A549 treated with CORT108297 at 1 μM for 4 hours (cell line): ENCODE measurements around the gene OXSR1. TPM values are rescaled to one million over a fixed set of nuclear protein-coding genes. Genes with fewer than 3 reads are reported as not detected.

Experiments used
- total RNA-seq: library from RNA; stranded (reverse); fragments of 200-300 nt; extraction: Qiagen RNA extraction; gene quantifications from 5 replicates; pipeline ENCODE4 v1.2.3, GENCODE V29; 2022

Gene OXSR1
- total RNA-seq, result 24.7 to 37.4 TPM (median 31.9 TPM) in 5 replicates

DNA sequence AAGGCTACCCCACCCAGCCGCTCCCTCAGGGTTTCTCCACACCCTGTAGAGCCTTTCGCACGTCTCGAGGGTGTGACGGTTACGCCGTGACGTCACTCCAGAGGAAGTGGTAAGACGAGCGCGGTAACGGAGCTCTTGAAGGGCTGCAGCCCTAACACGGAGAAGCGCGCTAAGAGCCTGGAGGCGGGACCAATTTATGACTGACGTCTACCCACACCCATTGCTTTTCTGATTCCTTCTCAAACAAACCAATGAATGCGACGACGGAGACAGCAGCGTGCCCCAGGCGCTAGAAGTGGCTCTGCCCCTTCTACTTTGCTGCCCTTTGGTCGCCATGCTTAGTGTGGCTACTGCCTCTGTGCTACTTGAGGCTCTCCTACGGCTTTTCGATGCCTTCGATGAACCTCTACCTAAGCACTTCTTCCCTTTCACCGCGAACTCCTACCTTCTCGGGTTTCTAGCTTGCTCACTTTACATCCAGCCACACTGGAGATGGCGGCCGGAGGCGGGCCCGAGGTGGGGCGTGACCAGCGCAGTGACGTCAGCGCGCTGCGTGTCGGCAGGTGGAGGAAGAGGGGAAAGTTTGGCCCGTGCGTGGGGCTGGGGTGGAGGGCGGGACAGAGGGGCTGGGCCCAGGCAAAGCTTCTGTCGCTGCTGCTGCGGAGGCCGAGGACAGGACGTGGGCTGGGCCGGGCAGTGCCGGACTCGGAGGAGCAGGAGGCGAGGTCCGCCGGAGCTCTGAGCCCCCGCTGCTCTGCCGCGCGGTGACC lies at the start of gene OXSR1:
Gene OXSR1 (plus strand): TSS at position 586 of the 770 bp plus-strand sequence. CDS start 340 bp downstream, outside the sequence.

DNA sequence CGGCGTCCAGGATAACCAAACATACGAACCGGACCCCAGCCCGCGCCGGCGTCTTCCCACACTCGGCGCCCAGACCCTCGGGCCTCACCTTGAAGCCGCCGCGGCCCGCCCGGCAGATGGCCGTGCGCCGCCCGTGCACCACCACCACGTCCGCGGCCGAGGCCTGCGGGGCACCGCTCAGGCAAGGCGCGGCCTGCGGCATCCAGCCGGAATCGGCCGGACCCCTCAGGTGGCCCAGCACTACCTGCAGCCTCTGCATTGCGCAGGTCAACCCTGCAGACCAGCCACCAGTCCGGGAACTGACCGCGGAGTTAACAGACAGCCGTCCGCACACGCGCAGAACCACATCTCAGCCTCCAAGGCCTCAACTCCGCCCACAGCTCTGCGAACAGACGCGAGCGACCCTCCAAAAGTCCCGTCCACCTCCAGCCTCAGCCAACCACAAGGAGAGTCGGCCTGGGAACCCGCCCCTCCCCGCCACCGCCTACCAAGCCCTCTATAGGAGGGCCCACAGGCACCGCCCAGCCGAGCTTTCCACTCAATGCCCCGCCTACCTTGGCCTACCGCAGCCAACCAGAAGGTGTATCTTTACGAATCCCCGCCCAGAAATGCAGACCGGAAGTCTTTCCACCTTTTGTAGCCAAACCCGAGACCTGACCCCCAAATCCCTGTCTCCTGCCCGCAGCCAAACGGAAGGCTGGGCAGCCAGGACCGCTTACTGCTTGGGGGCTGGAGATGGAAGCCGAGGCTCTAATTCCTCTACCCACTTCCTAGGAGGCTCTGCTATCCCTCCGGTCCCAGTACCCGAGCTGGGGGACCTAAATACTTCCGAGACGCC lies 28.3 kb upstream of the OXSR1 start, which contains the start of gene ACAA1:
Gene ACAA1 (minus strand): TSS at position 351 of the 838 bp plus-strand sequence. CDS start 92 bp downstream, at position 259.

GRCh38 chr3:38138349-38139190 lies 26.8 kb upstream of the OXSR1 start, which contains the start of gene MYD88:
Gene MYD88, plus strand, starts transcription at chr3:38138661. Its CDS starts 40 bp downstream, at chr3:38138701.

DNA sequence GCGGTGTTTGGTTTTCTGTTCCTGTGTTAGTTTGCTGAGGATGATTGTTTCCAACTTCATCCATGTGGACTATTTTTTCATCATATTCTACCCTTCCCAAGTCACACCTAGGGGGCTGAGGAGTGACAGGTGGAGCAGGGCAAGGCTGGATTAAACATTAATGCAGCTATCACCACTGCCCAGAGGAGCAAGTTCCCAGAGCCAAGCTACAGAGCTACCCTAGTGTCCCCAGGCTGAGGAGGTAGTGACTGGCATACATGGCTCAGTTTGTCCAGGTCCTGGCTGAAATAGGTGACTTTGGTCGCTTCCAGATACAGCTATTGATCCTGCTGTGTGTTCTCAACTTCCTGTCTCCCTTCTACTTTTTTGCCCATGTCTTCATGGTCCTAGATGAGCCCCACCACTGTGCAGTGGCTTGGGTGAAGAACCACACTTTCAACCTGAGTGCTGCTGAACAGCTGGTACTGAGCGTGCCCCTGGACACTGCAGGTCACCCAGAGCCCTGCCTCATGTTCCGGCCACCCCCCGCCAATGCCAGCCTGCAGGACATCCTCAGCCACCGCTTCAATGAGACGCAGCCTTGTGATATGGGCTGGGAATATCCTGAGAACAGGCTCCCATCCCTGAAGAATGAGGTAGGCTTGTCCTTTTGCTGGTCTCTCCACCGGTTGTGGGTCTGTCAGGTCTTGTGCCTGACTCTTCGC lies 100.4 kb downstream of the OXSR1 start, which contains the start of gene SLC22A13:
Gene SLC22A13 (plus strand): TSS at position 209 of the 704 bp plus-strand sequence. CDS start 49 bp downstream, at position 258.

DNA sequence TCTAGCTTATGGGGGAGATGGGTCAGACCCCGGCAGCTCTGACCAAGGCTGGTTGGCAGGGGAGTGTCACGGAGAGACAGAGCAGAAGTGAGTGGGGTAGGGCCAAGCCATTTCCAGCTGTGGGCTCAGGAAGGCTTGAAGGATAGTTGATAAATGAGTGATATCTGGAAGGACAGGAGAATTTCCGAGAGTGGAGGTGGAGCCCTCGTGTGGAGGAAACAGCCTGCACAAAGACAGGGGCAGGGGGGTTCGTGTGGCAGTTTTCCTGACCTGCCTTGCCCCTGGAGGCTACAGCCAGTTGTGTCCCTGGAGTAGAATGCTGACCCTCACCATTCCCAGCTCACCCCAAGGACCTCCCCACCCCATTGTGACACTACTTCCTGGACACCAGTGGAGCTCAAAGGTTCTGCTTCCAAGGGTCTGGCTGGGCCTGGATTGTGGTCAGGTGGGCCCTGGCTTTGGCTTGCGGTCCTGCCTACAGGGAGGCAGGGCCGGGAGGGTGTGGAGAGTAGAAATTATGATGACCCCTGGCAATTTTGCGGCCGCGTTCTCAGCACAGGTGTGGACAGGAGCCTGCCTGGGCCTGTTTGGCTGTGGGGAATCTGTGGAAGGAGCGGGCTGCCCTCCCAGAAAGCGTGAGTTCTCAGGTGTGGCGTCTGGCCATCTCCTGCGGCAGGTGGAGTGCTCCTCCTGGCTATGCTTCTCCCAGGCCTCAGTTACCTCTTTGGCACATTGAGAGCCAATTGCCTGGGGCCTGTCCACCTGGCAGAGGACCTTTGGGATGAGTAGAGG lies 116.8 kb downstream of the OXSR1 start, which contains the start of gene SLC22A14:
Gene SLC22A14 (plus strand): TSS at position 400 of the 792 bp plus-strand sequence. CDS start 23,733 bp downstream, outside the sequence.

Other genes starting within 250 kb of the OXSR1 start
- gene VILL, start 174.8 kb upstream of the OXSR1 start, total RNA-seq, result 0.12 to 0.18 TPM (median 0.16 TPM) in 5 replicates
- gene PLCD1, start 135.9 kb upstream of the OXSR1 start, total RNA-seq, result 2.3 to 4.5 TPM (median 3.9 TPM) in 5 replicates
- 0.03 to 0.06 TPM (median 0.05 TPM) in 4 of 5 replicates, not detected in the other for gene DLEC1, start 126.3 kb upstream of the OXSR1 start, total RNA-seq
- 38.5 to 49.4 TPM (median 47.0 TPM) in 5 replicates for gene ACAA1, start 28.4 kb upstream of the OXSR1 start, total RNA-seq
- gene MYD88, start 26.9 kb upstream of the OXSR1 start, total RNA-seq, result 24.1 to 26.6 TPM (median 25.7 TPM) in 5 replicates
- 0.05 to 0.13 TPM (median 0.08 TPM) in 5 replicates for gene SLC22A13, start 100.3 kb downstream of the OXSR1 start, total RNA-seq
- gene SLC22A14, start 116.8 kb downstream of the OXSR1 start, total RNA-seq, result 0.03 to 0.07 TPM (median 0.03 TPM) in 3 of 5 replicates, not detected in the others
- 3.8 to 4.6 TPM (median 4.4 TPM) in 5 replicates for gene XYLB, start 181.2 kb downstream of the OXSR1 start, total RNA-seq